IPS-NIHi7 (cell line): ENCODE measurements around the gene PAFAH2.
"Not testable (repeated sequence)": the region's sequence is repeated elsewhere in the genome, so short reads cannot be mapped to it uniquely, and the experiment has no call there.

Source experiments
- DNase-seq: peaks from one replicate; pipeline ENCODE4 v3.0.0; 2012; ENCODE audit warnings: mixed read lengths; ENCODE audit errors: extremely low spot score

PAFAH2 gene

GRCh38 chr1:25986773-25987172, 11.1 kb downstream of the PAFAH2 start:
- DNase-seq = not testable (repeated sequence)

- DNase-seq = no peak
Observed at GRCh38 chr1:25985670-25986069, 12.2 kb downstream of the PAFAH2 start.

- DNase-seq = no peak
Observed at GRCh38 chr1:25985171-25985570, 12.7 kb downstream of the PAFAH2 start.

- no peak for DNase-seq
Observed at GRCh38 chr1:25979210-25979609, 18.7 kb downstream of the PAFAH2 start.

- no peak for DNase-seq
Observed at GRCh38 chr1:25978403-25978802, 19.5 kb downstream of the PAFAH2 start.

- DNase-seq = no peak
Observed at GRCh38 chr1:25977801-25978200, 20.1 kb downstream of the PAFAH2 start.

- no peak for DNase-seq
Observed at GRCh38 chr1:25973610-25974321, 24.1 kb downstream of the PAFAH2 start.

- no peak for DNase-seq
Observed at GRCh38 chr1:25971811-25972180, 26.1 kb downstream of the PAFAH2 start.

- peak; percentile 20 for DNase-seq
Observed at GRCh38 chr1:25971066-25971810, 26.6 kb downstream of the PAFAH2 start.

- no peak for DNase-seq
Observed at GRCh38 chr1:25967308-25967707, 30.6 kb downstream of the PAFAH2 start.

GRCh38 chr1:25959611-25960010, 38.3 kb downstream of the PAFAH2 start:
- no peak for DNase-seq

- no peak for DNase-seq
Observed at GRCh38 chr1:25958465-25958864, 39.4 kb downstream of the PAFAH2 start.

GRCh38 chr1:25955553-25955952, 42.3 kb downstream of the PAFAH2 start:
- DNase-seq = no peak

- no peak for DNase-seq
Observed at GRCh38 chr1:25954282-25954938, 43.5 kb downstream of the PAFAH2 start.

GRCh38 chr1:25952841-25953401, 44.9 kb downstream of the PAFAH2 start:
- DNase-seq = no peak

- DNase-seq = no peak
Observed at GRCh38 chr1:25948641-25949040, 49.2 kb downstream of the PAFAH2 start.

- DNase-seq = no peak
Observed at GRCh38 chr1:25947027-25947426, 50.8 kb downstream of the PAFAH2 start.

- DNase-seq = no peak
Observed at GRCh38 chr1:25945761-25946160, 52.1 kb downstream of the PAFAH2 start.

GRCh38 chr1:25944986-25945385, 52.9 kb downstream of the PAFAH2 start:
- DNase-seq = no peak

- DNase-seq = not testable (repeated sequence)
Observed at GRCh38 chr1:25943511-25943910, 54.4 kb downstream of the PAFAH2 start.

GRCh38 chr1:25936947-25937346, 60.9 kb downstream of the PAFAH2 start:
- no peak for DNase-seq
